Endothelial cell of umbilical vein (primary cell): ENCODE measurements around the gene HOXA4. TPM values are rescaled to one million over a fixed set of nuclear protein-coding genes. Genes with fewer than 3 reads are reported as not detected.
A peak's percentile ranks its signal among the peaks of the same experiment; 100 is the strongest.

Source experiments
- BruUV-seq: library from RNA; stranded (reverse); fragments of 400-500 nt; replicated peaks from 2 replicates; lab custom pipeline; 2021; lab: Mats Ljungman, UMichigan
- CTCF ChIA-PET: fragments of 300-600, 350-600 bp; sonication (Branson Sonifier 250); formaldehyde crosslinking; loops from one replicate; lab custom pipeline; 2021; ENCODE audit warnings: antibody characterized with exemption, inconsistent platforms; lab: Charles Lee
- POLR2A ChIA-PET: fragments of 300-600, 350-600 bp; sonication (Branson Sonifier 250); formaldehyde crosslinking; loops from one replicate; lab custom pipeline; 2021; ENCODE audit warnings: antibody characterized with exemption, inconsistent platforms; lab: Charles Lee
- DNase-seq: peaks from one replicate; pipeline ENCODE4 v3.0.0-alpha.2; 2011; ENCODE audit warnings: low read depth, low spot score
- FAIRE-seq: peaks from 2 replicates; lab custom pipeline; 2011; peaks lifted over from hg19 to GRCh38; lab: Jason Lieb, UNC
- H2AFZ ChIP-seq: 2 replicates; pipeline ENCODE4 v1.6.0; 2012; ENCODE audit warnings: low read depth, low read length, control low read depth, inconsistent platforms
- H3K27ac ChIP-seq: 2 replicates; pipeline ENCODE4 v1.5.1; 2011; ENCODE audit warnings: low read depth, mild to moderate bottlenecking, control low read depth, low read length, moderate library complexity; ENCODE audit not compliant: insufficient read depth
- H3K27me3 ChIP-seq, 2 experiments: 2 replicates each; pipeline versions ENCODE4 v1.6.0 to v1.6.1; 2011; ENCODE audit warnings: low read length in 2 of 2, mixed read lengths in 1 of 2; ENCODE audit not compliant: control insufficient read depth in 2 of 2, insufficient read depth in 2 of 2
- H3K36me3 ChIP-seq, 2 experiments: 2 replicates in 1 of 2; 3 replicates in 1 of 2; pipeline ENCODE4 v1.5.1; 2011; ENCODE audit warnings: low read length in 2 of 2, mild to moderate bottlenecking in 1 of 2, moderate library complexity in 1 of 2; ENCODE audit not compliant: control insufficient read depth in 2 of 2, insufficient read depth in 2 of 2; ENCODE audit errors: extremely low read depth in 1 of 2
- H3K4me1 ChIP-seq: 3 replicates; pipeline ENCODE4 v1.5.1; 2011; ENCODE audit warnings: mild to moderate bottlenecking, low read length; ENCODE audit not compliant: control insufficient read depth, insufficient read depth; ENCODE audit errors: extremely low read depth
- H3K4me2 ChIP-seq: 2 replicates; pipeline ENCODE4 v1.6.1; 2011; ENCODE audit warnings: low read length, control low read depth, mixed read lengths; ENCODE audit not compliant: insufficient read depth
- H3K4me3 ChIP-seq, 3 experiments: fragments of 200-600 bp in 1 of 3; sonication (generic), shearing (Covaris generic) in 1 of 3; replicated peaks in 1 of 3; 2 replicates each; pipeline ENCODE4 v1.5.1; 2011 to 2016; ENCODE audit warnings: control low read depth in 3 of 3, low read length in 3 of 3, mild to moderate bottlenecking in 2 of 3, inconsistent platforms in 1 of 3, low read depth in 1 of 3, moderate library complexity in 1 of 3; ENCODE audit not compliant: insufficient read depth in 1 of 3
- H3K79me2 ChIP-seq: 2 replicates; pipeline ENCODE4 v1.6.0; 2012; ENCODE audit warnings: low read length, inconsistent platforms; ENCODE audit not compliant: control insufficient read depth, insufficient read depth
- H3K9ac ChIP-seq: replicated peaks from 2 replicates; pipeline ENCODE3; 2011; ENCODE audit warnings: low read length, control low read depth; ENCODE audit not compliant: insufficient read depth; ENCODE audit errors: extremely low read depth
- H3K9me1 ChIP-seq: replicated peaks from 3 replicates; pipeline ENCODE4 v1.6.0; 2011; ENCODE audit warnings: mild to moderate bottlenecking, low read length; ENCODE audit not compliant: control insufficient read depth, insufficient read depth; ENCODE audit errors: extremely low read depth
- H3K9me3 ChIP-seq: replicated peaks from 2 replicates; pipeline ENCODE4 v1.5.1; 2012; ENCODE audit warnings: low read length, inconsistent platforms; ENCODE audit not compliant: control insufficient read depth, insufficient read depth
- H4K20me1 ChIP-seq: replicated peaks from 2 replicates; pipeline ENCODE3; 2011; ENCODE audit warnings: mild to moderate bottlenecking, low read length; ENCODE audit not compliant: control insufficient read depth, insufficient read depth; ENCODE audit errors: extremely low read depth
- CTCF ChIP-seq, 2 donors: IDR thresholded peaks; 1 replicate in 1 of 2; 2 replicates in 1 of 2; pipeline ENCODE4 v1.5.1; 2011; ENCODE audit warnings: low read length in 2 of 2, mild to moderate bottlenecking in 2 of 2, moderate library complexity in 2 of 2, control low read depth in 1 of 2, inconsistent platforms in 1 of 2, low read depth in 1 of 2; ENCODE audit not compliant: insufficient read depth in 1 of 2; ENCODE audit errors: extremely low read depth in 1 of 2
- EZH2 ChIP-seq: IDR thresholded peaks from 2 replicates; pipeline ENCODE4 v1.6.1; 2012; ENCODE audit warnings: borderline replicate concordance, low read depth, mild to moderate bottlenecking, moderate library complexity, low read length, inconsistent platforms; ENCODE audit not compliant: severe bottlenecking
- FOS ChIP-seq: IDR thresholded peaks from 2 replicates; pipeline ENCODE4 v1.6.1; 2011; ENCODE audit warnings: mild to moderate bottlenecking, low read length, moderate library complexity, borderline replicate concordance; ENCODE audit not compliant: insufficient read depth
- GATA2 ChIP-seq: IDR thresholded peaks from 2 replicates; pipeline ENCODE4 v1.7.0; 2011; ENCODE audit warnings: low read depth, mild to moderate bottlenecking, moderate library complexity, mixed read lengths, low read length; ENCODE audit not compliant: insufficient read length, insufficient read depth
- JUN ChIP-seq: IDR thresholded peaks from 2 replicates; pipeline ENCODE4 v1.6.1; 2011; ENCODE audit warnings: borderline replicate concordance, low read depth; ENCODE audit not compliant: insufficient read length, insufficient read depth
- MAX ChIP-seq: IDR thresholded peaks from 2 replicates; pipeline ENCODE4 v1.6.1; 2011; ENCODE audit not compliant: insufficient read depth, insufficient read length
- MYC ChIP-seq: IDR thresholded peaks from one replicate; pipeline ENCODE4 v1.6.1; 2011; ENCODE audit warnings: mild to moderate bottlenecking, low read depth, low read length
- POLR2A ChIP-seq: IDR thresholded peaks from 2 replicates; pipeline ENCODE4 v1.6.1; 2012; ENCODE audit warnings: low read depth, mild to moderate bottlenecking, control low read depth, low read length
- POLR2AphosphoS5 ChIP-seq: IDR thresholded peaks from 2 replicates; pipeline ENCODE4 v1.6.1; 2012; ENCODE audit warnings: low read depth, mild to moderate bottlenecking, control low read depth, low read length, moderate library complexity; ENCODE audit not compliant: insufficient read depth
- dilution Hi-C: fragments of 300-500 bp; cut with MboI; formaldehyde crosslinking; loops from one replicate; pipeline ENCODE4 v1.15.0; 2019; ENCODE audit warnings: low sequenced_read_pairs; ENCODE audit not compliant: extremely low pct_ligation_motif_present
- intact Hi-C: fragments of 100-400 bp; cut with micrococcal nuclease; formaldehyde crosslinking; loops from one replicate; pipeline ENCODE4 v1.10.0; 2022
- polyA plus RNA-seq, 4 experiments: library from polyadenylated mRNA; depleted of rRNA in 3 of 4; stranded (reverse) in 3 of 4; unstranded in 1 of 4; fragments of >200 nt; gene quantifications; 2 replicates each; pipeline versions ENCODE4 v1.2.1 to v1.2.3, GENCODE V29; 2011 to 2012; ENCODE audit warnings: missing spikeins in 1 of 4
- total RNA-seq: library from RNA; stranded (reverse); gene quantifications from 2 replicates; pipeline ENCODE4 v1.2.3, GENCODE V29; 2021

The HOXA4 gene
- total and polyA plus RNA-seq, 2 donors (not counting 3 experiments of a cell fraction or from before 2014, with no cell fraction given): 4.9 to 8.1 TPM

- TF ChIP-seq JUN (no peak), GATA2 (peak; percentile 86), MAX (no peak), FOS (peak; percentile 36), EZH2 (no peak), POLR2A (peak; percentile 4), POLR2AphosphoS5 (no peak), MYC (no peak), CTCF (IDR thresholded peaks at IDR 0.05; ENCODE audit: extremely low read depth in 1 of 2, insufficient read depth in 1 of 2, low read depth in 1 of 2, low read length in 2 of 2) (no peak)
- peaks cover 77% of the 10 kb centered on the region for H3K79me2 ChIP-seq
- H3K36me3 ChIP-seq: peaks cover 0 to 5% of the 10 kb centered on the region in 2 experiments
- peaks cover 96% of the 10 kb centered on the region for H3K4me1 ChIP-seq
- dilution Hi-C loops: no loop called here
- H2AFZ ChIP-seq: no peak overlapping the region
- H3K9me3 ChIP-seq: no peaks in the 10 kb centered on the region
- H3K4me2 ChIP-seq: peak overlapping the region; percentile 73
- intact Hi-C loops: loop anchor here (5.0 kb wide), 1 partner anchor 905 kb away; the partner anchor contains the start of genes CBX3 and HNRNPA2B1
- peak overlapping the region in 2 of 3 experiments; percentile 13 to 32 for H3K4me3 ChIP-seq
- no peaks in the 10 kb centered on the region for H3K27me3 ChIP-seq
- CTCF ChIA-PET: interaction anchor here (1.4 to 5.4 kb wide), 7 partner anchors 9 to 253 kb away, joined by 4 to 70 read pairs (median 12); partner anchors contain the start of genes HOXA1 and HOXA4
- peak; percentile 66 for DNase-seq
- H3K9ac ChIP-seq: peak overlapping the region; percentile 69
- POLR2A ChIA-PET: interaction anchor here (1.4 kb wide), 1 partner anchor 13 kb away, joined by 3 read pairs; no protein-coding TSS in a partner anchor
- BruUV-seq: no TSS peak
- peak overlapping the region; percentile 88 for H3K27ac ChIP-seq
- FAIRE-seq: peak; percentile 49
- H3K9me1 ChIP-seq: no peaks in the 10 kb centered on the region
- no peaks in the 10 kb centered on the region for H4K20me1 ChIP-seq
These were observed 22.9 kb downstream of the HOXA4 start for GRCh38 chr7:27107391-27108381.
